IPS DF 19.7 (cell line): ENCODE measurements around the gene PDE4D.
"Not testable (repeated sequence)": the region's sequence is repeated elsewhere in the genome, so short reads cannot be mapped to it uniquely, and the experiment has no call there.

Experiments
- DNase-seq: peaks from one replicate; pipeline ENCODE4 v3.0.0-alpha.2; 2013; ENCODE audit warnings: low read depth, low spot score

Gene PDE4D

GRCh38 chr5:59799668-59800346, 93.7 kb downstream of the PDE4D start:
- DNase-seq, result no peak

GRCh38 chr5:59798862-59799667, 94.5 kb downstream of the PDE4D start:
- no peak for DNase-seq

- DNase-seq, result no peak
These were observed 98.4 kb downstream of the PDE4D start for GRCh38 chr5:59795141-59795540.

- DNase-seq, result no peak
These were observed 100.4 kb downstream of the PDE4D start for GRCh38 chr5:59792983-59793585.

GRCh38 chr5:59791617-59792016, 101.9 kb downstream of the PDE4D start:
- DNase-seq, result no peak

GRCh38 chr5:59790776-59791475, 102.6 kb downstream of the PDE4D start:
- DNase-seq, result no peak

- no peak for DNase-seq
These were observed 103.2 kb downstream of the PDE4D start for GRCh38 chr5:59790376-59790775.

GRCh38 chr5:59789894-59790293, 103.6 kb downstream of the PDE4D start:
- DNase-seq, result no peak

GRCh38 chr5:59789197-59789596, 104.3 kb downstream of the PDE4D start:
- DNase-seq, result no peak

GRCh38 chr5:59786334-59786805, 107.2 kb downstream of the PDE4D start:
- DNase-seq, result no peak

- DNase-seq, result no peak
These were observed 107.7 kb downstream of the PDE4D start for GRCh38 chr5:59785676-59786333.

GRCh38 chr5:59784708-59785107, 108.8 kb downstream of the PDE4D start:
- DNase-seq, result not testable (repeated sequence)

- no peak for DNase-seq
These were observed 110.3 kb downstream of the PDE4D start for GRCh38 chr5:59783264-59783663.

- DNase-seq, result no peak
These were observed 110.7 kb downstream of the PDE4D start for GRCh38 chr5:59782856-59783255.

- DNase-seq, result no peak
These were observed 114.1 kb downstream of the PDE4D start for GRCh38 chr5:59779453-59779852.

- no peak for DNase-seq
These were observed 116.5 kb downstream of the PDE4D start for GRCh38 chr5:59777028-59777427.

GRCh38 chr5:59773294-59773693, 120.2 kb downstream of the PDE4D start:
- no peak for DNase-seq

- DNase-seq, result no peak
These were observed 120.8 kb downstream of the PDE4D start for GRCh38 chr5:59772757-59773156.

- DNase-seq, result no peak
These were observed 121.3 kb downstream of the PDE4D start for GRCh38 chr5:59772206-59772605.

GRCh38 chr5:59770953-59771352, 122.6 kb downstream of the PDE4D start:
- no peak for DNase-seq

- DNase-seq, result no peak
These were observed 123.7 kb downstream of the PDE4D start for GRCh38 chr5:59769832-59770231.

GRCh38 chr5:59769041-59769360, 124.5 kb downstream of the PDE4D start:
- no peak for DNase-seq
